Muscle layer of duodenum (tissue), 2 donors: Measurements from ENCODE around the gene DGKD.
"Not testable (repeated sequence)": the region's sequence is repeated elsewhere in the genome, so short reads cannot be mapped to it uniquely, and the experiment has no call there.

Experiments
- H3K27ac ChIP-seq: one replicate; pipeline ENCODE4 v1.7.0; 2013; ENCODE audit warnings: mild to moderate bottlenecking, low read length
- H3K27me3 ChIP-seq: one replicate; pipeline ENCODE4 v1.7.0; 2013; ENCODE audit warnings: low read depth, mild to moderate bottlenecking, control low read depth, low read length
- H3K36me3 ChIP-seq, 2 donors: one replicate each; pipeline ENCODE4 v1.7.0; 2013; ENCODE audit warnings: low read length in 2 of 2, control low read depth in 1 of 2, mild to moderate bottlenecking in 1 of 2; ENCODE audit not compliant: insufficient read depth in 2 of 2, control insufficient read depth in 1 of 2
- H3K4me1 ChIP-seq, 2 donors: one replicate each; pipeline ENCODE4 v1.7.0; 2013; ENCODE audit warnings: low read length in 2 of 2, mild to moderate bottlenecking in 2 of 2, control low read depth in 1 of 2, moderate library complexity in 1 of 2; ENCODE audit not compliant: insufficient read depth in 2 of 2, control insufficient read depth in 1 of 2
- H3K4me3 ChIP-seq, 2 donors: one replicate each; pipeline ENCODE4 v1.7.0; 2013; ENCODE audit warnings: low read length in 2 of 2, low read depth in 1 of 2, mild to moderate bottlenecking in 1 of 2
- H3K9me3 ChIP-seq, 2 donors: one replicate each; pipeline ENCODE4 v1.7.0; 2013; ENCODE audit warnings: low read length in 2 of 2, control low read depth in 1 of 2, mild to moderate bottlenecking in 1 of 2; ENCODE audit not compliant: control insufficient read depth in 1 of 2
- donor health status: healthy.

Gene DGKD

DNA sequence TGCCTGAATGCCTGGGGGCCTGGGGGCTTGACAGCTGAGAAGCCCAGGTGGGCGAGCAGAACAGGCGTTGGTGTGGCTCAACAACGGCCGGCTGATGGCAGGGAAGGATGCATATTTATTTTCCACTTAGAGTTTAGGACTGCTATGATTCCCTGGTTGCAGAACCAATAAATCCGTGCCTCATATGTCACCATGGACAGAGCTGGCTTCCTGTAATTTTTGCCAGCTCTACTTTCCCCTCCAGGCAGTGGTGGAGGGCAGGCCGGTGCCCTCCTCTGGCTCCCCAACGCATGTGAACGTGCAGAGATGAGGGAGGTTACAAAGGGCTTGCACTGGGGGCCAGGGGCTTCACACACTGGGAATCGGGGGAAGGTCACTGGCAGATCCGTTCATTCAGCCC lies 28.5 kb upstream of the DGKD start:
- Histone ChIP-seq H3K9me3 (no peaks in the 10 kb centered on the region), H3K36me3 (no peaks in the 10 kb centered on the region), H3K27ac (no peak overlapping the region)

DNA sequence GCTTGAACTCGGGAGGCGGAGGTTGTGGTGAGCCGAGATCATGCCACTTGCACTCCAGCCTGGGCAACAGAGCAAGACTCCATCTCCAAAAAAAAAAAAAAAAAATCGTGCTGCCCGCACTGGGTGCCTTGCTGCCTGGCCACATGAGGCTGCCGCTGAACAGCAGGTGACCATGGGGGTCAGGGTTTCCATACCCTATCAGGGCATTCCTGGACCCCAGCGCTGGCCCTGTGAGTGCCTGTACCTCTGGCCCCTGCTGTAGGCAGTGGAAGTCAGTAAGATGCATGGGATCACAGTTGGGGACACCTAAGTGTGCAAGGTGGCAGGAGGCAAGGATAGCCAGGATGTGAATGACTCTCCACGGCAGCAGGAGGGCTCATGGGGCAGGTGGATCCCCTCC lies 27.8 kb upstream of the DGKD start:
- H3K36me3 ChIP-seq, result no peaks in the 10 kb centered on the region
- no peak overlapping the region for H3K27ac ChIP-seq
- H3K4me1 ChIP-seq, result no peaks in the 10 kb centered on the region
- H3K27me3 ChIP-seq, result no peaks in the 10 kb centered on the region
- no peaks in the 10 kb centered on the region for H3K9me3 ChIP-seq
- H3K4me3 ChIP-seq, result no peak overlapping the region

More for the DNA sequence above, 28.5 kb upstream of the DGKD start:
- no peaks in the 10 kb centered on the region for H3K4me1 ChIP-seq
- no peaks in the 10 kb centered on the region for H3K27me3 ChIP-seq
- no peak overlapping the region for H3K4me3 ChIP-seq

DNA sequence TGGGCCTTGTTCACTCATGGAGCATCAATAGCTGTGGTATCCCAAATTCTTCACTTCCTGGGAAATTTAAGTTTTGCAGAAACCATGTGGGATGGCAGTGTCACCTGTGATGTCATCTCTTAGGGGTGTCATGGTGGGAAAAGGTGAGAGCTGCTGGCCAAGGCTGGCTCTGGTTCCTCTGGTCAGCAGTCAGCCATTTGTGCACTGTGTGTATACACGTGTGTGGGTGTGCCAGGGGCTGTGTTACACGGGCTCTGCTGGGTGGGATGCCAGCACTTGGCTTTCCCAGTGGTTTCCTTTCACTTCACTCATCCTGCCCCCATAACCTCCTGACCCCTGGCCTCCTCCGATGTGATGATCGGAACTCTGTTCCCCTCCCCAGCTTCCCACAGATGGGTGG lies 25.4 kb upstream of the DGKD start:
- H3K4me1 ChIP-seq, result no peaks in the 10 kb centered on the region
- no peaks in the 10 kb centered on the region for H3K36me3 ChIP-seq
- H3K27ac ChIP-seq, result no peak overlapping the region
- H3K4me3 ChIP-seq, result no peak overlapping the region
- no peaks in the 10 kb centered on the region for H3K27me3 ChIP-seq
- H3K9me3 ChIP-seq, result no peaks in the 10 kb centered on the region

DNA sequence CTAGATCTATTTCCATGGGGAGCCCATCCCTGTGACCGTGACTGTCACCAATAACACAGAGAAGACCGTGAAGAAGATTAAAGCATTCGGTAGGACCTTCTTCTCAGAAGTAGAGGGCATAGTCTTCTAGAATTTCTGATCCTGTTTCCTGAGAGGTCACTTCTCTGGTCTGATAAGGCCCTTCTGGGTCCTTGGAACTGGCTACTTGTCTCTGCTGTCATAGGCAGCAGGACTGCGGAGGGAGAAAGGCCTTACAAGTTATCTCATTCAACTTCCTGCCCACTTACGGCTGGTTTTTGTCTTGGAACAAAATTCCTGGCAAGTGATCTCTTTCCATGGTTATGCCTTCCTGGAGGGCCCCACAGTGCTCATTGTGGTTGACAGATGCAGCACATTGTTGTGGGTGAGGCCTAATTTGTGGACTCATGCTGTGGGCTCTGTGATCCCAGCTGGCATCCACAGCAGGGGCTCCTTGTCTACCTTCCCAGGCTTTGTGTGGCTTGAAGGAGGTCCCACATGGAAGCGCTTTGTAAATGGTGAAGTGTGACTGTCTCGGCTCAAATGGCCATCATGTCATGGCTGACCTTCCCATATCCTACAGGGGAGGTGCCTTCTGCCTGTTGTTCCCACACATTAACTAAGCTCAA lies 24.7 kb upstream of the DGKD start:
- H3K27ac ChIP-seq, result no peak overlapping the region
- no peaks in the 10 kb centered on the region for H3K9me3 ChIP-seq
- H3K4me1 ChIP-seq, result no peaks in the 10 kb centered on the region

DNA sequence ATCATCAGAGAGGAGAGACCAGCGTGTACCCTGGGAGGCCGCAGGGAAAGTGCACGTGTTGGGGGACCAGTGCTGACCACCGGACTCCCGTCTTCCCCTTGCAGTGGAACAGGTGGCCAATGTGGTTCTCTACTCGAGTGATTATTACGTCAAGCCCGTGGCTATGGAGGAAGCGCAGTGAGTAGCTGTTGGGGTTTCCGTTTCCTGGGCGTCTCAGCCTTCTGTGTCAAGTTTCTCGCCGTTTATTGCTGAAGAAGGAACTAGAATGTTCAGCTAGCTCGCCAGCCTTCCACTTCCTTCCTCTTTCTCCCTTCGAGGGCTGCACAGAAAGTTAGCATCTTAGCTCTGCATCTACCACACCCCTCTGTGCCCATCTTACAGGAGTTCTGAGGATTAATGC lies 22.8 kb upstream of the DGKD start:
- Histone ChIP-seq H3K4me3 (no peak overlapping the region), H3K36me3 (no peaks in the 10 kb centered on the region), H3K27me3 (no peaks in the 10 kb centered on the region), H3K9me3 (no peaks in the 10 kb centered on the region), H3K27ac (peak overlapping the region; percentile 33), H3K4me1 (no peaks in the 10 kb centered on the region)

More for the DNA sequence above, 24.7 kb upstream of the DGKD start:
- no peak overlapping the region for H3K4me3 ChIP-seq
- no peaks in the 10 kb centered on the region for H3K27me3 ChIP-seq
- no peaks in the 10 kb centered on the region for H3K36me3 ChIP-seq

DNA sequence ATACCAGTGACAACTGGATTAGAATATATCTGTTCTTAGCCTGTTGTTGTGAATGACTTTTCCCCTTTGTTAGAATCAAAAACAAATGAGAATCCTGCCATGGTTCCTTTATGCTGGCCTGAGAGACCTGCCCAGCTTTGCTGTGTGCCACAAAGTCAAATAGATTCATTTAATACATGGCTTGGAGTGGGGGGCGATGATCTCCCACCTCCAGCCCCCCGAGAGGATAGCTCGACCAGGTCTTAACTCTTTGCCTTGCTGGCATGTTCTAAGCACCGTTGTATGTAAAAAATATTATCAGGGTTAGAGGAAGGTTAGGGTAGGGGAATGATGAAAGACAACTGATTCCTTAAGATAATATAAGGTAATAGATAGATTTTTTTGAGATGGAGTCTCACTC lies 22.2 kb upstream of the DGKD start:
- peak overlapping the region; percentile 33 for H3K27ac ChIP-seq
- no peaks in the 10 kb centered on the region for H3K36me3 ChIP-seq

DNA sequence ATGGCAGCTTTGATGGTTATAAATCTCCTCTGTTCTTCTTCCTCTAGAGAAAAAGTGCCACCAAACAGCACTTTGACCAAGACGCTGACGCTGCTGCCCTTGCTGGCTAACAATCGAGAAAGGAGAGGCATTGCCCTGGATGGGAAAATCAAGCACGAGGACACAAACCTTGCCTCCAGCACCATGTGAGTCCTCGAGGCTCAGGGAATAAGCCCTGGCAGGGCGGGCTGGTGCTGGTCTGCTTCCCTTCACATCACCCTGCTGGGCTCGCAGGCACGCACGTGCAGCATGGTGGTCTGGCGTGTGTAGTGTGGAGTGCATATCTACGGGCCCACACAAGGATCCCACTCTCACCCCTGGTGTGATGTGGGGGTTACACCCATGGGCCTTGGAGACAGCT lies 19.4 kb upstream of the DGKD start:
- Histone ChIP-seq H3K9me3 (no peaks in the 10 kb centered on the region), H3K4me1 (no peaks in the 10 kb centered on the region), H3K36me3 (no peaks in the 10 kb centered on the region), H3K4me3 (no peak overlapping the region), H3K27me3 (no peaks in the 10 kb centered on the region), H3K27ac (no peak overlapping the region)

More for the DNA sequence above, 22.2 kb upstream of the DGKD start:
- Histone ChIP-seq H3K27me3 (no peaks in the 10 kb centered on the region), H3K9me3 (no peaks in the 10 kb centered on the region), H3K4me3 (no peak overlapping the region), H3K4me1 (no peaks in the 10 kb centered on the region)

DNA sequence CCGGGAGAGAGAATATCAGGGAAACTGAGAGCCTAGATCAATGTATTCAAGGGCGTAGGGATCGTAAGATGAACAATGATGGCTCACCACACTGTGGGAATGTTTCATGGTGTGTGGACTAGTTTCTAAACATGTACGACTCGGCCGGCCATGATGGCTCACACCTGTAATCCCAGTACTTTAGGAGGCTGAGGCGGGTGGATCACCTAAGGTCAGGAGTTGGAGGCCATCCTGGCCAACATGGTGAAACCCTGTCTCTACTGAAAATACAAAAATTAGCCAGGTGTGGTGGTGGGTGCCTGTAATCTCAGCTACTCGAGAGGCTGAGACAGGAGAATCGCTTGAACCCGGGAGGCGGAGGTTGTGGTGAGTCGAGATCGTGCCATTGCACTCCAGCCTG lies 18.2 kb upstream of the DGKD start:
- H3K27ac ChIP-seq, H3K9me3 ChIP-seq, H3K4me1 ChIP-seq, H3K4me3 ChIP-seq, H3K36me3 ChIP-seq, H3K27me3 ChIP-seq: not testable (repeated sequence)

DNA sequence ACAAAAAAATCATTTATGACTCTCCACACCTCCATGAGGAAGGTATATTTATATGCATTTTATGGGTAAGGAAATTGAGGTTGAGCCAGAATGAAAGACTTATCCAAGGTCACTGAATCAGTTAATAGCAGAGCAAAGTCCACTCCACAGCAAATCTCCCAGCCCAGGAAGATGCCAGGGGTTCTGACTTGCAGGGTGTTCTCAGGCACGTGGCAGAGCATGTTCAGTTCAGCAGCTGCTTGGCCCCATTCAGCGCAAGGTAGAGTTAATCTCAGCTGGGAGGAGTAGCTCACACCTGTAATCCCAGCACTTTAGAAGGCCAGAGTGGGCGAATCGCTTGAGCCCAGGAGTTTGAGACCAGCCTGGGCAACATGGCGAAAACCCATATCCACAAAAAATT lies 17.8 kb upstream of the DGKD start:
- Histone ChIP-seq H3K27me3 (no peaks in the 10 kb centered on the region), H3K4me1 (no peaks in the 10 kb centered on the region)

DNA sequence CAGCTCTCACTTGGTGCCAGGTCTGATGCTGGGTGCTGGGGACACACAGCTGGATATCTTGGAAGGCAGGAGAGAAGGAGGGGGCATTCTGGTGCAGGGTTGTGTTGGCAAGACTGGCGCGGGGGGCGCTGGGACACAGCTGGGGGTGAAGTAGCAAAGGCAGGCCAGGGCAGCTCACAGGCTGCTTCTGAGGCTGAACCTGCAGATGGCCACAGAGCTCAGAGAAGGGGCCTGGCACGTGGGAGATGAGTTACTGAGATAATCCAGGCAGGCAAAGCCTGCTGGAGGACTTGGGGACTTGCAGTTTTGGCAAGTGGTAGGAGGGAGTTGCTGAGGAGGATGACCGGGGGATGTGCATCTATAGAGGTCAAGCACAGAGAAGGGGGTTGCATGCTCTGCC lies 16.2 kb upstream of the DGKD start:
- H3K9me3 ChIP-seq, result no peaks in the 10 kb centered on the region
- H3K36me3 ChIP-seq, result no peaks in the 10 kb centered on the region
- no peak overlapping the region for H3K4me3 ChIP-seq
- H3K4me1 ChIP-seq, result no peaks in the 10 kb centered on the region
- no peaks in the 10 kb centered on the region for H3K27me3 ChIP-seq
- H3K27ac ChIP-seq, result no peak overlapping the region

More for the DNA sequence above, 17.8 kb upstream of the DGKD start:
- no peak overlapping the region for H3K4me3 ChIP-seq
- no peaks in the 10 kb centered on the region for H3K36me3 ChIP-seq
- no peaks in the 10 kb centered on the region for H3K9me3 ChIP-seq
- H3K27ac ChIP-seq, result no peak overlapping the region

DNA sequence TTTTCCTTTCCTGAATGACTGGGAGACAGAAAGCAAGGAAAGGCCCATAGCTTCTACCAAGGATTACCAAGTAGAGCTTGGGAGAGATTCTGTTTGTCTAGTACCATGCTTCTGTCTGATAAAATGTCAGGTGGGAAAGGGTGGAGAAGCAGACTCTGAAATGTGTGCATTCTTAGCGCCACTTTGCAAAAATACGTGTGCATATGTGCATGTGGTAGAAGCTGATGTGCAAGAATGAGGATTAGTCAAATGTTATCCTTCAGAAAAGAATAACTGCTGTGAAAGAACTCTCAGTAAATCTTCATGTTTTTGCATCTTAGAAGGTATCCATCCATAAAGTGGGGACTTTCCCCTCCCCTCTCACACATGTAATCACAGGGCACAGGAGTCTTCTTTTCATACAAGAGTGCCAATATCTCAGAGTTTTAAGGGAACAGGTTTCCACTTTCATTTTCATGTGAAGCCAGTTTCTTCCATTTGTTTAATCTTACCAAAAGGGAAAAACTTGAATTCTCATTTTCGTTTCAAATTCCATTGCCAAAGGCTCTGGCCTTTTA lies 15.4 kb upstream of the DGKD start:
- no peaks in the 10 kb centered on the region for H3K27me3 ChIP-seq
- no peak overlapping the region for H3K27ac ChIP-seq
- H3K4me3 ChIP-seq, result no peak overlapping the region
- H3K9me3 ChIP-seq, result no peaks in the 10 kb centered on the region
- H3K4me1 ChIP-seq, result no peaks in the 10 kb centered on the region
- H3K36me3 ChIP-seq, result no peaks in the 10 kb centered on the region

DNA sequence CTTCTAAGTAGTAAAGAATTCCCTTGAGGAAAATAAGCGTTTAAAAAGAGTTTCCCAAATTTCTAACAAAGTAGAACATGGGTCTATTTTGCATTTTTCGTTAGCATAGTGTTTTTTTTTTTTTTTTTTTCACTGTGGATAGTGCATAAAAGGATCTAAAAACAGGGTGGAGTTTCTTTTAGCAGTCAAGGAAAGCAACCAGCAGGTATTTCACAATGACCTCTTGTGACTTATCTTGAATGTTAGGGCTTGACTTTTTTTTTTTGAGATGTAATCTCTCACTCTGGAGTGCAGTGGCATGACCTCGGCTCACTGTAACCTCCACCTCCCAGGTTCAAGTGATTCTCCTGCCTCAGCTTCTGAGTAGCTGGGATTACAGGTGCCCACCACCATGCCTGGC lies 14.9 kb upstream of the DGKD start:
- no peaks in the 10 kb centered on the region for H3K4me1 ChIP-seq
- no peaks in the 10 kb centered on the region for H3K9me3 ChIP-seq
- no peak overlapping the region for H3K4me3 ChIP-seq
- H3K27me3 ChIP-seq, result no peaks in the 10 kb centered on the region
- no peaks in the 10 kb centered on the region for H3K36me3 ChIP-seq
- no peak overlapping the region for H3K27ac ChIP-seq
